Measurements from ENCODE around the gene SP140.

DNA sequence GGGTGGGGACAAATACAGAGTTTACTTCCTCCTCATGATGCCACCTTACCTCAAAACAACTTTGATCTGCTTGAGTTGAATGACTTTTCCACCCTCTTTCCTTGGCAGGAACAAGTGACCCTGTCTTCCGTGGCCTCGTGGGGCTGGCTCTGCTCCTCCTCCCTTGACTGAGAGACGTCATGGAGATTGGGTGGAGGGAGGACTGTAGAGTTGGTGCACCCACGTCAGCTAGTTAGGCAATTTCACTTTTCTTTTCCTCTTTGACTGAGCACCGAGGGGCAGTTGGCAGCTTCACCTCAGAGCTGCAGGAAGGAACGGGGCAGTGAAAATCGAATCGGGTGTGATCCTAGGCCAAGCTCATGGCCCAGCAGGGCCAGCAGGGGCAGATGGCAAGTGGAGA is at the start of gene SP140:
- TF ChIP-seq POLR2A (IDR thresholded peaks at IDR 0.05; ENCODE audit: low read length) (no peak), GATA1 (IDR thresholded peaks at IDR 0.05; ENCODE audit: low read depth, low read length) (no peak)

Measured in erythroblast (primary cell).